GM12875 (cell line): ENCODE measurements around the gene ADGRB3.
"Not testable (repeated sequence)": the region's sequence is repeated elsewhere in the genome, so short reads cannot be mapped to it uniquely, and the experiment has no call there.

Source experiments
- H3K4me3 ChIP-seq: one replicate; pipeline ENCODE4 v1.5.1; 2011; ENCODE audit warnings: low read depth, low read length, control low read depth
- TF ChIP-seq, protein P1 (sequence below): IDR thresholded peaks from 2 replicates; pipeline ENCODE4 v1.5.1; 2011; ENCODE audit warnings: low read depth, mild to moderate bottlenecking, control low read depth, inconsistent platforms, low read length, moderate library complexity, borderline replicate concordance; ENCODE audit not compliant: insufficient read depth

The ADGRB3 gene

DNA sequence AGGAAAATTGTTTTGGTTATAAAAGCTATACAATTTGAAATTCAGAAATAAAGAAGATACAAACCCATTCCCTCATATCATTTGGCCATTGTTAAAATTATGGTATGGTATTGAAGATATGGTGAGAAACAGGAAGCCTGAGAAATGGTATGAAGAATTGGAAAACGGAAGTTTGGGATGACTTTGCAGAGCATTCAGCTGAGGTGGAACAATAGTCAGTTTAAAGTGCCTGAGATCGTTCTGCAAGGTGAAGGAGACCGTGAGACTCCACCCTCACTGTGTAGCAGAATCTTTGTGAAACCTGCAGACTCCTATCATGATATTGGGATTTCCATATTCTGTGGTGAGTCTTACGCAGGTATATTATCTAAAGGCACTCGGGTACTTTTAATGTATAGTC lies 97.3 kb downstream of the ADGRB3 start:
- H3K4me3 ChIP-seq: no peak overlapping the region

DNA sequence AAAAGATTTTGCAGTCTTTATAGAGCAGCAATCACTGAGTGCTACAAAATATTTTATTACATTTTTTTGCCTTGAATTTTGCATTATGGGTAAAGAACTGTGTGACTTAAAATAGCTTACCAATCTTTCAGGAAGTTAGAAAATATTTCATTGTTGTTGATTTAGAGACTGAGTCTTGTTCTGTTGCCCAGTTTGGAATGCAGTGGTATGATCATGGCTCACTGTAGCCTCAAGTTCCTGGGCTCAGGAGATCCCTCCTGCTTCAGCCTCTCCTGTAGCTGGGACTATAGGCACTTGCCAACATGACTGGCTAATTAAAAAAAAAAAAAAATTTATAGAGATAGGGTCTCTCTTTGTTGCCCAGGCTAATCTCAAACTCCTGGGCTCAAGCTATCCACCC lies 100.8 kb downstream of the ADGRB3 start:
- H3K4me3 ChIP-seq: no peak overlapping the region
- TF ChIP-seq, protein P1, sequence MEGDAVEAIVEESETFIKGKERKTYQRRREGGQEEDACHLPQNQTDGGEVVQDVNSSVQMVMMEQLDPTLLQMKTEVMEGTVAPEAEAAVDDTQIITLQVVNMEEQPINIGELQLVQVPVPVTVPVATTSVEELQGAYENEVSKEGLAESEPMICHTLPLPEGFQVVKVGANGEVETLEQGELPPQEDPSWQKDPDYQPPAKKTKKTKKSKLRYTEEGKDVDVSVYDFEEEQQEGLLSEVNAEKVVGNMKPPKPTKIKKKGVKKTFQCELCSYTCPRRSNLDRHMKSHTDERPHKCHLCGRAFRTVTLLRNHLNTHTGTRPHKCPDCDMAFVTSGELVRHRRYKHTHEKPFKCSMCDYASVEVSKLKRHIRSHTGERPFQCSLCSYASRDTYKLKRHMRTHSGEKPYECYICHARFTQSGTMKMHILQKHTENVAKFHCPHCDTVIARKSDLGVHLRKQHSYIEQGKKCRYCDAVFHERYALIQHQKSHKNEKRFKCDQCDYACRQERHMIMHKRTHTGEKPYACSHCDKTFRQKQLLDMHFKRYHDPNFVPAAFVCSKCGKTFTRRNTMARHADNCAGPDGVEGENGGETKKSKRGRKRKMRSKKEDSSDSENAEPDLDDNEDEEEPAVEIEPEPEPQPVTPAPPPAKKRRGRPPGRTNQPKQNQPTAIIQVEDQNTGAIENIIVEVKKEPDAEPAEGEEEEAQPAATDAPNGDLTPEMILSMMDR: no peak

More for the DNA sequence above, 97.3 kb downstream of the ADGRB3 start:
- TF ChIP-seq, protein P1: no peak

DNA sequence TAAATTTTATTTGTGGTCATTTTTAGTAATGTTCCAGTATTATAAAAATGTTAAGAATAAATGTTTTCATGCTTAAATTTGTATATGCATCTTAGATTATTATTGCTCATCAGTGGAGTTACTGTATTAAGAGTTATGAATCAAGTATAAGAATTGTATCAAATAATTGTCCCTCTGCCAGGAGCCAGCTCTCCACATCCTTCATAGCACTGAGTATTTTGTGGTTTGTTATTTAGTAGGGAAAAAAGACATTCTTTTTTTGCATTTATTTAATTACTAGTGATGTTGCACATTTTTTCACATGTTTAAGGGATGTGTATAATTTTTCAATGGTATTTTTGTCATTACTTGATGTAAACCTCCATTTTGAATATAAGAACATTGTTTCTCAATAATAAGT lies 102.0 kb downstream of the ADGRB3 start:
- TF ChIP-seq, protein P1: no peak
- no peak overlapping the region for H3K4me3 ChIP-seq

DNA sequence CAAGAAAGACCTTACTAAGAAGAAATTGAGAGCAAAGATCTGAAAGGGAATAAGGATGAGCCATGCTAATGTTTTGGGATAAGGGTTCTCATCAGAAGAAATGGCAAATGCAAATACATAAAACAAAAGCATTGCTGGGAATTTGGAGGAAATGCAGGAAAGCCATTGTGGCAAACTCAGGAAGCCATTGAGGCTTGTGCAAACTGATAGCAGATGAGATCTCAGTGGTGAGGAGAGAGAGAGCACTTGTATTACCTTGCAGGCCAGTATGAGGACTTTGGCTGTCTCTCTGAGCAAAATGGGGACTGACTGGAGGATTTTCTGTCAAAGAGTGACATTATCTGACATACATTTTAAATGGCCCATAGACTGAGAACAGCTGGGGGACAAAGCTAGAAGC lies 103.0 kb downstream of the ADGRB3 start:
- TF ChIP-seq, protein P1: no peak
- H3K4me3 ChIP-seq: no peak overlapping the region

DNA sequence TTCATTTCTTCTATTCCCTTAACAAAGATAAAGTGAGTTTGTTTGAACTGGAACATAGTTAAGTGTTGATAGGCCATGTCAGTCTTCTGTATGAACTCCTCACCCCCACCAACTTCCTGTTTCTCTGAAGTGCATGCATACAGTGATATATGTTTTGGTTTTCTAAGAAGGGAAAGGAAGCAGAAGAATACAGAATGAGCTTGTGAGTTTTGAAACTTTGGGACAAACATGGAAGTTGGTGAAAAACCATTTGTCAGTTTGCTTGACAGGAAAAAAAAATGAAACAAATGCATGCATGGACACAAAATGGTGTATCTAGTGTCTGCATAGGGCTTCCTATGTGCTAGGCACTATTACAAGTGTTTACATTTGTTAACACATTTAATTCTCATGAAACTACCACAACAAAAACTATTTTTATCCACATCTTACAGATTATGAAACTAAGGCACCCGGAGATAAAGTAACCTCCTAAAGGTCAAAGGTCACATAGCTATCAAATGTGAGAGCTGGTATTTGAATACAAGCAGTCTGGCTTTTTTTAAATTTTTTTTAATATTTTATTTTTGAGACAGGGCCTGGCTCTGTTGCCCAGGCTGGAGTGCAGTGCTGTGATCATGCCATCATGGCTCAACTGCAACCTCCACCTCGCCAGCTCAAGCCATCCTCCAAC lies 105.9 kb downstream of the ADGRB3 start:
- H3K4me3 ChIP-seq: no peak overlapping the region

DNA sequence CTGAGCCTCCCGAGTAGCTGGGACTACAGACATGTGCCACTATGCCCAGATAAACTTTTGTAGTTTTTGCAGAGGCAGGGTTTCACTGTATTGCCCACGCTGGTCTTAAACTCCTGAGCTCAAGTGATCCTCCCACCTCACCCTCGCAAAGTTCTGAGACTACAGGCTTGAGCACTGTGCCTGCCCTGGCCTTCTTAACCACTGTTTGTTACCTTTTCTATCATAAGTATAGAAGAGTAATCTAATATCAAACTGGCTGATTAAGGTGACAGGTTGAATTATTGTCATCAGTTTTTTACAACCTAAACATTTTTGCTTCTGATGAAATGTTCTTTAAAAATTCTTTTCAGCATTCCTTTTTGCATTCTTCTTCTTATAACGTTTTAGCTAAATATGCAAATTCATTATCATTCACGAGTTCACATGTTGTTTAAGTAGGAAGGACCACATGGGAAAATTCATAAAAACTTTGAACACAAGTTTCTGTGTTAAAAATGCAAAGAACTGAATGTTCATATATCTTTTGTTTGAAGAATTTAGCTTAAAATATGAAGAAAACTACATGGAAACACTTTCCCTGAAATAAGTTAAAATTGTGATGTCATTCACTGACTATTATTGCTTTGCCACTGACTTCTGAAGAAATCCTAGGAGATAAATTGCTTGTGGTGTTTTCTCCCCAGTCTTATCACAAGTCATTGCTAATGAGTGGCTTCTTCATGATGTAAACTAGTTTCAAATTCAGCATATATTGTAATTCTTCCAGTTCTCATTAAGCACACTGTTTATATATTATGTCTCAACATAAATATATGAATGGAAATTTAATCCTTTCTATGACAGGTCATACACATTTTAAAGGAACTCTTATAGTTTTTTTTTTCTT lies 106.7 kb downstream of the ADGRB3 start:
- TF ChIP-seq, protein P1: no peak
- H3K4me3 ChIP-seq: no peak overlapping the region

More for the DNA sequence above, 105.9 kb downstream of the ADGRB3 start:
- TF ChIP-seq, protein P1: no peak

DNA sequence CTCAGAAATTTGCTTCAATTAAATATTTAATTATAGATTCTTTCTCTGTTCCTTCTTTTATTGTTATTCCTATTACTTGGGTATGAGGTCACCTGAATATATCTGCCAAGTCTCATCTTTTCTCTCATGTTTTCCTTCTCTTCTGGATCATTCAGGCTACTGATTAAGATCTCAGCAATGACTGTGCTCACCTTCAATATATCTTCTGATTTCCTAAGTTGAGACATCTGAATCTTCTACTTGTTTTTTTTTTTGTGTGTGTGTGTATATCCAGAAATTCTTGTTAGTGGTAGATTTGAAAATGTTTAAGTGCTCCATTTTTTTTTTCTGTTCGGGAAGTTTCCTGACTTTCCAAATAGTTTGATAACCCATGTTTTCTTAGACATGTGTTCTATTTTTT lies 108.0 kb downstream of the ADGRB3 start:
- TF ChIP-seq, protein P1: no peak
- H3K4me3 ChIP-seq: no peak overlapping the region

DNA sequence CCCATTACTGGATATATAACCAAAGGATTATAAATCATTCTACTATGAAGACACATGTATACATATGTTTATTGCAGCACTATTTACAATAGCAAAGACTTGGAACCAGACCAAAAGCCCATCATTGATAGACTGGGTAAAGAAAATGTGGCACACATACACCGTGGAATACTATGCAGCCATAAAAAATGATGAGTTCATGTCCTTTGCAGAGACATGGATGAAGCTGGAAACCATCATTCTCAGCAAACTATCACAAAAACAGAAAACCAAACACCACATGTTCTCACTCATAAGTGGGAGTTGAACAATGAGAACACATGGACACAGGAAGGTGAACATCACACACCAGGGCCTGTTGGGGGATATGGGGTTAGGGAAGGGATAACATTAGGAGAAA lies 109.3 kb downstream of the ADGRB3 start:
- not testable (repeated sequence) for H3K4me3 ChIP-seq
